Kidney (tissue), 14 donors: Measurements from ENCODE around the gene GIPC3. TPM values are rescaled to one million over a fixed set of nuclear protein-coding genes. Genes with fewer than 3 reads are reported as not detected.

ENCODE experiments used
- DNase-seq, 5 donors: peaks; one replicate each; pipeline ENCODE4 v3.0.0-alpha.2; 2013 to 2020
- FAIRE-seq: peaks from 2 replicates; lab custom pipeline; 2012; peaks lifted over from hg19 to GRCh38; lab: Jason Lieb, UNC
- H3K27ac ChIP-seq, 2 donors: one replicate each; pipeline ENCODE4 v1.7.0; 2013; ENCODE audit warnings: low read depth in 2 of 2, low read length in 2 of 2, inconsistent platforms in 1 of 2
- H3K27me3 ChIP-seq: one replicate; pipeline ENCODE4 v1.7.1; 2013; ENCODE audit warnings: low read length, inconsistent platforms; ENCODE audit not compliant: control insufficient read depth, insufficient read depth
- H3K36me3 ChIP-seq, 3 donors: one replicate each; pipeline versions ENCODE4 v1.7.0 to v1.7.1; 2013; ENCODE audit warnings: low read length in 3 of 3, control low read depth in 1 of 3, inconsistent platforms in 1 of 3; ENCODE audit not compliant: insufficient read depth in 3 of 3, control insufficient read depth in 2 of 3
- H3K4me1 ChIP-seq, 3 donors: one replicate each; pipeline versions ENCODE4 v1.7.0 to v1.7.1; 2013; ENCODE audit warnings: low read length in 3 of 3, inconsistent platforms in 1 of 3, low read depth in 1 of 3; ENCODE audit not compliant: control insufficient read depth in 2 of 3, insufficient read depth in 2 of 3
- H3K4me3 ChIP-seq, 3 donors: one replicate each; pipeline versions ENCODE4 v1.7.0 to v1.8.1; 2013; ENCODE audit warnings: low read length in 3 of 3, control low read depth in 1 of 3, inconsistent platforms in 1 of 3
- H3K9ac ChIP-seq, 3 donors: one replicate each; pipeline versions ENCODE4 v1.7.0 to v1.7.1; 2013; ENCODE audit warnings: low read length in 3 of 3, control low read depth in 1 of 3, inconsistent platforms in 1 of 3
- H3K9me3 ChIP-seq, 3 donors: one replicate each; pipeline versions ENCODE4 v1.7.0 to v1.7.1; 2013; ENCODE audit warnings: low read length in 3 of 3, control low read depth in 1 of 3, inconsistent platforms in 1 of 3; ENCODE audit not compliant: control insufficient read depth in 2 of 3, insufficient read depth in 1 of 3
- CTCF ChIP-seq: IDR thresholded peaks from 3 replicates; pipeline ENCODE4 v1.5.1; 2012; ENCODE audit warnings: mild to moderate bottlenecking, moderate library complexity, borderline replicate concordance; ENCODE audit not compliant: insufficient read depth; ENCODE audit errors: extremely low read depth
- intact Hi-C: fragments of 100-400 bp; cut with DNase I; formaldehyde crosslinking; loops from one replicate; pipeline ENCODE4 v1.11.1; 2022
- polyA plus RNA-seq: library from polyadenylated mRNA; stranded (reverse); fragments of 350-450 nt; fragmentation: Illumina TruSeq; extraction: RNeasy Lipid Tissue Mini Kit (QIAGEN cat#74804); gene quantifications from one replicate; pipeline ENCODE4 v1.2.3, GENCODE V29; 2014; ENCODE audit warnings: low read depth, low replicate concordance; ENCODE audit not compliant: insufficient read depth
- total RNA-seq: library from RNA; stranded (reverse); fragmentation: NEBNext Ultra II Directional; extraction: Animal tissue kit (Norgen Biotek cat#: 25700); gene quantifications from one replicate; pipeline ENCODE4 v1.2.1, GENCODE V29; 2021
- donor health status: control.
- donor health status: control.
- donor health status: control.
- donor health status: control.
- donor health status: control.
- donor health status: DM: yes; HTN: yes; CAD: no.
- donor health status: Normal renal cell carcinoma (clear cell type).

The GIPC3 gene
- total and polyA plus RNA-seq, 2 donors from 2014 or later: 2.1 TPM

- Histone ChIP-seq H3K27me3 (no peaks in the 10 kb centered on the region), H3K9me3 (no peaks in the 10 kb centered on the region), H3K4me1 (peaks cover 0 to 3% (median 0%) of the 10 kb centered on the region in 3 donors), H3K36me3 (peaks cover 0 to 2% (median 0%) of the 10 kb centered on the region in 3 donors), H3K4me3 (no peak overlapping the region), H3K9ac (no peak overlapping the region), H3K27ac (no peak overlapping the region)
- FAIRE-seq (no peak), DNase-seq (no peak)
- intact Hi-C loops: no loop called here
- no peak for TF ChIP-seq CTCF
Measured at GRCh38 chr19:3615524-3616135, 30.4 kb downstream of the GIPC3 start.

DNA sequence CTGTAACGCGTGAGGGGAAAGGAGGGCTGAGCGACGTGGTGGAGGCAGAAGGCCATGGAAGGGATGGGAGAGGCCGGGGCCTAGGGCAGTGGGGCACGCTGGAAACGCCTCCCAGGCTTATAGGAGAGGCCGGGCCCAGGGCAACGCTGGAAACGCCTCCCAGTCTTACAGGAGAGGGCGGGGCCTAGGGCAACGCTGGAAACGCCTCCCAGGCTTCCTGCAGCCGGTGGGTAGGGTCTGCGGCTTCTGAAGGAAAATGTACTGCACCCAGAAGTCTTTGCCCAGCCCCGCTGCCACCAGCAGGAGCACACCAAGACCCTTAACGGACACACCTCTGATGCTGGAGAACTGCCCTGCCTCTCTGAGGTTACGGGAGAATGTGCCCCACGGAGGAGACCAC, 32.2 kb downstream of the GIPC3 start:
- FAIRE-seq (no peak), DNase-seq (no peak)
- peaks cover 0 to 3% (median 0%) of the 10 kb centered on the region in 3 donors for H3K4me1 ChIP-seq
- H3K4me3 ChIP-seq: no peak overlapping the region
- no peak overlapping the region for H3K9ac ChIP-seq
- no peak overlapping the region for H3K27ac ChIP-seq
- no peaks in the 10 kb centered on the region for H3K27me3 ChIP-seq
- intact Hi-C loops: no loop called here
- H3K36me3 ChIP-seq: no peaks in the 10 kb centered on the region
- no peak for TF ChIP-seq CTCF
- no peaks in the 10 kb centered on the region for H3K9me3 ChIP-seq

DNA sequence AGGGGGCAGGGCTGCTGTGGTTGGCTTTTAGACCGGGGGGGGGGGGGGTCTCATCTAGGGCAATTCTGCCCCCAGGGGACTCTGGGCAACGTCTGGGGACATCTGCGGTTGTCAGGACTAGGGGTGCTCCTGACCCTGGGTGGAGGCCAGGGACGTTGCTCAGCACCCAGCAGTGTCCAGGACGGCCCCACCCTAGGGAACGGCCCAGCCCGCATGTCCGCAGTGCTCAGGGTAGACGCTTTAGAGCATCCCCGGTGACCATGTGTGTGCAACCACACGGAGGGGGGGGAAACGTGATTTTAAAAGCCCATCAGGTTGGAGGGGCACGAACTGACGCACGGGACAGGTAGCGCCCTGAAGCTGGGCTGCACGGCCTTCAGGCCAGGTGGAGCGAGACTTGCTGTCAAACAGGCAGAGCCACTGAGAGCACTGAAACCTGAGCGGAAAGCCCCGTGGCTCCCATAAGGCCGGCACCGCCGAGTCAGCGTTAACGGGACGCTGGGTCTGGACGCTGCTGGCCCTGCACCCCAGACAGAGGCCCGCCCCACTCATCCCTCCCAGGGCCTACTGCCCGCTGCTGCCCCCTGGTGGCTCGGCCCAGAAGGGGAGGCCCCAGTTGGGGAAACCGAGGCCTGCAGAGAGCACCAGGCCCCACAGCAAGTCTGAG, 33.0 kb downstream of the GIPC3 start:
- H3K36me3 ChIP-seq: no peaks in the 10 kb centered on the region
- no peaks in the 10 kb centered on the region for H3K9me3 ChIP-seq
- FAIRE-seq (no peak), DNase-seq (peak in 4 of 5 donors; percentile 37 to 87 (median 59))
- intact Hi-C loops: no loop called here
- H3K4me3 ChIP-seq: peak overlapping the region in 1 of 3 donors; percentile 32
- TF ChIP-seq CTCF: peak; percentile 73
- no peaks in the 10 kb centered on the region for H3K27me3 ChIP-seq
- peaks cover 0 to 3% (median 0%) of the 10 kb centered on the region in 3 donors for H3K4me1 ChIP-seq
- no peak overlapping the region for H3K9ac ChIP-seq
- no peak overlapping the region for H3K27ac ChIP-seq
